ENCODE results near the gene INTS1. TPM values are rescaled to one million over a fixed set of nuclear protein-coding genes. Genes with fewer than 3 reads are reported as not detected.

The INTS1 gene
- total RNA-seq, 4 donors from 2014 or later, result 45.9 to 70.6 (median 60.3) TPM

DNA sequence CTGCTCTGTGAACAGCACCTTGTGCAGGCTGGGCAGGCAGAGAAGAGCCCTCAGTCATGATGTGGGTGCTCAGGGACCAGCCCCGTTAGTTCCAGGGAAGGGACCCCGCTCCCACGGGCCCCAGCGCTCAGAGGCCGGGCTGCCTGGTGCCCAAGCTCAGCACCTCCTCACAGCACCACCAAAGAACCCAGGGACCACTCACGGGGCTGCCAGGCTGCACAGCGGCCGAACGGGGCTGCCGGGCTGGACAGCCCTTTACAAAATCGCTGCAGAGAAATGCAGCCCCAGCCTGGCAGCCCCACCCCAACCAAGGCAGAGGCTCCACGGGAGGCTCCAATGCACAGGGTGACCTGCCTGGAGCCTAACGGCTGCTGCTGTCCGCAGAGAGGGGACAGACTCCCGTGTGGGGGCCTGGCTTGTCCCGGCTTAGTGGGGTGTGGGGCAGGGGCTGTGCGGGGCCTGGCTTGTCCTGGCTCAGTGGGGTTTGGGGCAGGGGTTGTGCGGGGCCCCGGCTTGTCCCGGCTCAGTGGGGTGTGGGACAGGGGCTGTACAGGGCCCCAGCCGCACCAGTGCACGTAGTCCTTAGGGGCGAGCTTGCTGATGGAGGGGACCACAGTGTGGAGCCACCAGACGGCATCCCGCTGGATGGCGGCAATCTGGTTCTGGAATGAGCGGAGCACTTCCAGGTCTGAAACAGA is 9.2 kb downstream of the INTS1 start:
- H3K4me3 ChIP-seq (ENCODE audit: low read depth, poor library complexity, severe bottlenecking), result no peak overlapping the region
- TF ChIP-seq POLR2A (IDR thresholded peaks at IDR 0.05), result no peak
- TF ChIP-seq, protein P1, sequence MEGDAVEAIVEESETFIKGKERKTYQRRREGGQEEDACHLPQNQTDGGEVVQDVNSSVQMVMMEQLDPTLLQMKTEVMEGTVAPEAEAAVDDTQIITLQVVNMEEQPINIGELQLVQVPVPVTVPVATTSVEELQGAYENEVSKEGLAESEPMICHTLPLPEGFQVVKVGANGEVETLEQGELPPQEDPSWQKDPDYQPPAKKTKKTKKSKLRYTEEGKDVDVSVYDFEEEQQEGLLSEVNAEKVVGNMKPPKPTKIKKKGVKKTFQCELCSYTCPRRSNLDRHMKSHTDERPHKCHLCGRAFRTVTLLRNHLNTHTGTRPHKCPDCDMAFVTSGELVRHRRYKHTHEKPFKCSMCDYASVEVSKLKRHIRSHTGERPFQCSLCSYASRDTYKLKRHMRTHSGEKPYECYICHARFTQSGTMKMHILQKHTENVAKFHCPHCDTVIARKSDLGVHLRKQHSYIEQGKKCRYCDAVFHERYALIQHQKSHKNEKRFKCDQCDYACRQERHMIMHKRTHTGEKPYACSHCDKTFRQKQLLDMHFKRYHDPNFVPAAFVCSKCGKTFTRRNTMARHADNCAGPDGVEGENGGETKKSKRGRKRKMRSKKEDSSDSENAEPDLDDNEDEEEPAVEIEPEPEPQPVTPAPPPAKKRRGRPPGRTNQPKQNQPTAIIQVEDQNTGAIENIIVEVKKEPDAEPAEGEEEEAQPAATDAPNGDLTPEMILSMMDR (IDR thresholded peaks at IDR 0.05), result no peak
- WGBS, 2 donors, result 88 to 97% methylated on average over 10 to 25 of the region's 27 CpGs
- intact Hi-C loops (cut with DNase I; ENCODE audit: low total_unique reads), result no loop called here
- no peak for DNase-seq (ENCODE audit: low spot score in 2 of 2)

DNA sequence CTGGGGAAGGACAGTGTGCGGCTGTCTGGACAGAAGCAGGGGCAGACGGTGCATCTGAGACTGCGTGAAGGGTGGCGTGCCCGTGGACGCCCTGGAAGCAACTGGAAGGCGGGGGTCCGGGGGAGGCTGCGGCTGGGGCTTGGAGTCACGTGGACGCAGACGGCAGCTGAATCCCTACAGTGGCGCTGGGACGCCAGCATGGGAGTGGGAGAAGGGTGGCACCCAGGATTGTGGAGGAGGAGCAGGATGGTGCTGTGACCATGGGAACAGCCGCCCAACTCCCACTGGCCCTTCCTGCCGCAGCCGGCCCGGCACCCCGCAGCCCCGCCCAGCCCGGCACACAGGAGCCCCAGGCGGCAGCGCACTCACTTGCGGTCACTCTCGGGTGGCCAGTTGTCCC is 9.7 kb downstream of the INTS1 start:
- TF ChIP-seq, protein P1 (IDR thresholded peaks at IDR 0.05), result no peak
- TF ChIP-seq POLR2A (IDR thresholded peaks at IDR 0.05), result no peak
- 87 to 96% methylated on average over 19 to 21 of the region's 25 CpGs for WGBS, 2 donors
- no peak overlapping the region for H3K4me3 ChIP-seq (ENCODE audit: low read depth, poor library complexity, severe bottlenecking)
- no peak for DNase-seq (ENCODE audit: low spot score in 2 of 2)
- intact Hi-C loops (cut with DNase I; ENCODE audit: low total_unique reads), result no loop called here

DNA sequence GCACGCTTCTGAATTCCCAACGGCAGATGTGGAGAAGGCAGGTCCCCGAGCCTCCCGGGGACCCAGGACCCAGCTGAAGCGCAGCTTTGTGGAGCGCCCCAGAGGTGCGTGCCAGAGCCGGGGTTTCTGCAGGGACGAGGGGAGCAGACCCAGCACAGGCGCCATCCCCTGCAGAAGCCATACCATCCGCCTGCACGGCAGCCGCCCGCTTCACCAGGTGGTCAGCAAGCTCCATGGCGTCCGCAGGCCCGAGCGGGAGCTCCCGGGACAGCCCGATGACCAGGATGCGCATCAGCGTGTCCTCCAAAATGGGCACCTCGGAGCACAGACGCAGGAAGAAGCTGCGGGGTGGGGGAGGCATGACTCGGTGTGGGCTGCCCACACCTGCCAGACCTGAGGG is 10.6 kb downstream of the INTS1 start:
- no peak overlapping the region for H3K4me3 ChIP-seq (ENCODE audit: low read depth, poor library complexity, severe bottlenecking)
- no peak for TF ChIP-seq POLR2A (IDR thresholded peaks at IDR 0.05)
- TF ChIP-seq, protein P1 (IDR thresholded peaks at IDR 0.05), result no peak
- WGBS, 2 donors, result 84 to 87% methylated on average over 18 to 26 of the region's 26 CpGs
- intact Hi-C loops (cut with DNase I; ENCODE audit: low total_unique reads), result no loop called here
- no peak for DNase-seq (ENCODE audit: low spot score in 2 of 2)

DNA sequence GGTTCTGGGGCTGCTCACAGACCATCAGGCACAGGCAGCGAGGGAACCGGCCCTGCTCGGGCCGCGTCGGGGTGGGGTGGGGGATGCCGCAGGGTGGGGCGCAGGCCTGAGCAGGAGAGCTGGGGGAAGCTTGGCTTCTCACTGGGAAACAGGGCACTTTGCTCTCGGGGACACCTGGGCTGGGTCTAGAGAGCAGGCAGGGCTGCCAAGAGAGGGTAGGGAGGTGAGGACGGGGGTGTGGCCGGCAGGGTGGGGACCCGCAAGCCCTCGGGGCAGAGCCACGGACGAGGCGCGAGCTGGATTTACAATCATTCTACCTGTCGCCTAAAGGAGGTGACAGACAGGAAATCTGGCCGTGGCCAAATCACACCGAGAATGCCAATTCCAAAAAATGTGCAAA is 11.1 kb downstream of the INTS1 start:
- intact Hi-C loops (cut with DNase I; ENCODE audit: low total_unique reads), result no loop called here
- no peak overlapping the region for H3K4me3 ChIP-seq (ENCODE audit: low read depth, poor library complexity, severe bottlenecking)
- DNase-seq (ENCODE audit: low spot score in 2 of 2), result no peak
- no peak for TF ChIP-seq POLR2A (IDR thresholded peaks at IDR 0.05)
- TF ChIP-seq, protein P1 (IDR thresholded peaks at IDR 0.05), result no peak
- 68 to 74% methylated on average over 13 to 17 of the region's 20 CpGs for WGBS, 2 donors

DNA sequence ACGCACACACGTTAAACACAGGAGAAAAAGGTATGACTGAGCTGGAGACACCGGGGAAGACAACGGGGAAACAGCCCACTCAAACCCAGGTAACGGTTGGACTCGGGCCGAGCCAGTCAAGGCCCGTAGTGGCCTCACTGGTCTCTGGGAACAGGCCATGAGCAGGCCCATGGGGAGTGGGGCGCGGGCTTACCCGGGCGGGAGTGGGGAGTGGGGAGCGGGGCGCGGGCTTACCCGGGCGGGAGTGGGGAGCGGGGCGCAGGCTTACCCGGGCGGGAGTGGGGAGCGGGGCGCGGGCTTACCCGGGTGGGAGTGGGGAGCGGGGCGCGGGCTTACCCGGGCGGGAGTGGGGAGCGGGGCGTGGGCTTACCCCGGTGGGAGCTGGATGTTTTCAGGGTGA is 11.5 kb downstream of the INTS1 start:
- no peak overlapping the region for H3K4me3 ChIP-seq (ENCODE audit: low read depth, poor library complexity, severe bottlenecking)
- intact Hi-C loops (cut with DNase I; ENCODE audit: low total_unique reads), result no loop called here
- DNase-seq (ENCODE audit: low spot score in 2 of 2), result no peak
- TF ChIP-seq, protein P1 (IDR thresholded peaks at IDR 0.05), result no peak
- no peak for TF ChIP-seq POLR2A (IDR thresholded peaks at IDR 0.05)
- WGBS, 2 donors, result 84 to 88% methylated on average over 22 to 32 of the region's 33 CpGs

DNA sequence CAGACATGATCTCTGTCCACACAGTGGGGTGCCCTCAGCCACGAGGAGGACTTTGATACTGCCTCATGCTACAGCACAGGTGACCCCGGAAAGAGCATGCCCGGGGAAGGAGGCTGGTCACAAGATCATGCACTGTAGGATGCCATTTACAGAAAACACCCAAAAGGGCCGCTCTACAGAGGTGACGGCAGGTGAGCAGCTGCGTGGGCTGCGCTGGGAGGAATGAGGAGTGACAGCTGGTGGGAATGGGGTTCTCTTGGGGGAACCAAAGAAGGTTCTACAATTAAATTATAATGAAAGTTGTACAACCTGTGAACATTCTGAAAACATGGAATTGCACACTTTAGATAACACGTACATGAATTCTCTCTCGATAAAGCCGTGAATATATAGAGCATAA is 12.0 kb downstream of the INTS1 start:
- TF ChIP-seq, protein P1 (IDR thresholded peaks at IDR 0.05), result no peak
- no peak for TF ChIP-seq POLR2A (IDR thresholded peaks at IDR 0.05)
- intact Hi-C loops (cut with DNase I; ENCODE audit: low total_unique reads), result no loop called here
- WGBS, 2 donors, result 93 to 95% methylated on average over 10 of the region's 10 CpGs
- DNase-seq (ENCODE audit: low spot score in 2 of 2), result no peak
- H3K4me3 ChIP-seq (ENCODE audit: low read depth, poor library complexity, severe bottlenecking), result no peak overlapping the region
